Lung microvascular endothelial cell (primary cell): ENCODE measurements around the gene PLPP2. TPM values are rescaled to one million over a fixed set of nuclear protein-coding genes. Genes with fewer than 3 reads are reported as not detected.
"Not testable (repeated sequence)": the region's sequence is repeated elsewhere in the genome, so short reads cannot be mapped to it uniquely, and the experiment has no call there.

Source experiments
- DNase-seq, 2 donors: peaks; one replicate each; pipeline versions ENCODE4 v3.0.0 to v3.0.0-alpha.2; 2010; ENCODE audit warnings: low read depth in 2 of 2
- total RNA-seq: library from RNA; depleted of rRNA; stranded (reverse); fragments of >200 nt; gene quantifications from 2 replicates; pipeline ENCODE4 v1.2.1, GENCODE V29; 2014

The PLPP2 gene
- total RNA-seq, 1 donor from 2014 or later, result 36.1 TPM

- no peak for DNase-seq
These were observed 19.3 kb downstream of the PLPP2 start for GRCh38 chr19:271856-272255.

DNA sequence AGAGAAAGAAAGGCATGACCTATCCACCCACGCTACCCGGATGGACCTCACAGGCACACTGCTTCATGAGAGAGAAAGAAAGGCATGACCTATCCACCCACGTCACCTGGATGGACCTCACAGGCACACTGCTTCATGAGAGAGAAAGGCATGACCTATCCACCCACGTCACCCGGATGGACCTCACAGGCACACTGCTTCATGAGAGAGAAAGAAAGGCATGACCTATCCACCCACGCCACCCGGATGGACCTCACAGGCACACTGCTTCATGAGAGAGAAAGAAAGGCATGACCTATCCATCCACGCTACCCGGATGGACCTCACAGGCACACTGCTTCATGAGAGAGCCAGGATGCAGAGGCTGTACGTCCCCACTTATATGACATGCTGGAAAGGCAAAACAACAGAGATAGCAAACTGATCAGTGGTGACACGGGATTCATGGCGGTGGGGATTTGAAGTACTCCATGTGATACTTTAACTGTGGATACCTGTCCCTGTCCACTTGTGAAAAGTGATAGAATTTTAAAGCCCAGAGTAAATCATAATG lies 20.4 kb downstream of the PLPP2 start:
- not testable (repeated sequence) for DNase-seq

DNA sequence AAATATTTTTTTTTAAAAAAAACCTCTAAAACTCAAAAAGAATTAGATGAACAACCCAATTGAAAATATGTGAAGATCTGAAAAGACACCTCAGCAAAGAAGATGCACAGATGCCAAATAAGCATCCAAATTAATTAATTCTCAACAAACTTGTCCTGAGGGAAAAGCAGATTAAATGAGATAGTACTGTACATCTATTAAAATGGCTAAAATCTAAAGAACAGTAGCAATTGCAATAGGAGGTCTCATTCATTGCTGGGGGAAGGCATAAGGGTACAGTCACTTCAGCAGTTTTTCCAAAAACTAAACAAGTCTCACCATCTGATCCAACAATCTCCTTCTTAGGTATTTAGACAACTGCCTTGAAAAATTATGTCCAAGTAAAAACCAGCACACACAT lies 22.0 kb downstream of the PLPP2 start:
- no peak for DNase-seq

DNA sequence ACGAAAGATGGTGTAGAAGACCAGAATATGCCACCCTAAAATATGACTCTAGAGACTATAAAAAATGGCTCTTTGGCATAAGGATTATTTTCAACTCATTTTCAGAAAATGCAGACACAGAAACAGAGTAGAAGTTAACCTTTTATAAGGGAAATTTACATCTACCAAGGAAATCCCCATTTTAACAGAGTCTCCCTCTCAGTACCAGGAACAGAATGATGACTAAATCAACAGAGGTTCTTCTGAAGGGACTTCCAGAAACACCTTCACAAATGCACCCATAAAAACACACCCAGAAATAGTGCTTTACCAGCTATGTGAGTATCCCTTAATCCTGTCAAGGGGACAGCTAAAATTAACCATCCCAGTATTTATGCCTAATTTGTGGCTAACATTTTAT lies 29.1 kb downstream of the PLPP2 start:
- DNase-seq, result no peak

DNA sequence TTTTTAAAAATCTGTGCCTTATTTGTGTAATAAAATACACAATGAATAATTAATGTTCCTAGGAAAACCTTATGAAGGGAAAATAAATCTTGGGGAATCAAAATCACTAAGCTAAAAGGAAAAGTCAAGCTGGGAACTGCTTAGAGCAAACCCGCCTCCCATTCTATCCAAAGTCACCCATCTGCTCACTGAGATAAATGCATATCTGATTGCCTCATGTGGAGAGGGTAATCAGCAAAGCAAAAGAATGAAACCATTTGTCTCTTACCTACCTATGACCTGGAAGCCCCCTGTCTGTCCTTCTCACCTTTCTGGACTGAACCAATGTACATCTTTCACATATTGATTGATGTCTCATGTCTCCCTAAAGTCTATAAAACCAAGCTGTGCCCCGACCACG lies 34.4 kb downstream of the PLPP2 start:
- not testable (repeated sequence) for DNase-seq

DNA sequence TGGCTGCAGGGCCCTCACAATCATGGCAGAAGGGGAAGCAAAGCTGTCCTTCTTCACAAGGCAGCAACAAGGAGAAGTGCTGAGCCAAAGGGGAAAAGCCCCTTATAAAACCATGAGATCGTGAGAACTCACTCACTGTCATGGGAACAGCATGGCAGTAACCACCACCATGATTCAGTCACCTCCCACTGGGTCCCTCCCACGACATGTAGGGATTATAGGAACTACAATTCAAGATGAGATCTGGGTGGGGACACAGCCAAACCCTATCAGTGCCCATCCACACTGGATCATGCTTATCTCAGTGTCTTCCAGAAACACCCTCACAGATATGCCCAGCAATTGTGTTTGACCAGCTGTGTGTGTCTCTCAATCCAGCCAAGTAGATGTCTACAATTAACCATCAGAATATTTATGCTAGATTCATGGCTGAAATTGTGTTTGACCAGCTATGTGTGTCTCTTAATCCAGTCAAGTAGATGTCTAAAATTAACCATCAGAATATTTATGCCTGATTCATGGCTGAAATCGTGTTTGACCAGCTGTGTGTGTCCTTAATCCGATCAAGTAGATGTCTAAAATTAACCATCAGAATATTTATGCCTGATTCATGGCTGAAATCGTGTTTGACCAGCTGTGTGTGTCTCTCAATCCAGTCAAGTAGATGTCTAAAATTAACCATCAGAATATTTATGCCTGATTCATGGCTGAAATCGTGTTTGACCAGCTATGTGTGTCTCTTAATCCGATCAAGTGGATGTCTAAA lies 38.6 kb downstream of the PLPP2 start:
- not testable (repeated sequence) for DNase-seq

DNA sequence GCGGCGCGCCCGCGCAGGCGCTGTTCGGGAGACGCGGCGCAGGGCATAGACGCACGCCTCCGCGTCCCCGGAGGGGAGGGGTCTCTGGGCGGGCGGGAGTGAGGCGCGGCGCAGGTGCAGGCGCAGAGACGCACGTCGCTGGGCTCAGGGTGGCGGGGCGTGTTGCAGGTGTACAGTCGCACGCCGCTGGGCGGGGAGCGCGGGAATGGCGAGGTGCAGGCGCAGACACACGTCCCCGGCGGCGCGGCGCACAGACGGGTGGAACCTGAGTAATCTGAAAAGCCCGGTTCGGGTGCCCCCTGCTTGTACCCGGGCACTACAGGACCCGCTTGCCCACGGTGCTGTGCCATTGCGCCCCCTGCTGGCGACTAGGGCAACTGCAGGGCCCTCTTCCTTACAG lies 44.7 kb downstream of the PLPP2 start:
- DNase-seq, result no peak

DNA sequence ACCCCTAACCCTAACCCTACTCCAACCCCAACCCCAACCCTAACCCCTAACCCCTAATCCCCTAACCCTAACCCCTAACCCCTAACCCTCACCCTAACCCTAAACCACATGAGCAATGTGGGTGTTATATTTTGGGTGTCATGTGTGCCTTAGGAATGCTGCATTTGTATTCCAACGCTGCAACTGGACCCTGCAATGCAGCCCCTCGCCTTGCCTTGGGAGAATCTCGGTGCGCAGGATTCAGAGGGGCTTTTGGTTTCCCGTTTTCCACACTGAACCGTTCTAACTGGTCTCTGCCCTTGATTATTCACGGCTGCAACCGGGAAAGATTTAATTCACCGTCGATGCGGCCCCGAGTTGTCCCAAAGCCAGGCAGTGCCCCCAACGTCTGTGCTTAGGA lies 45.3 kb downstream of the PLPP2 start:
- DNase-seq, result peak in 1 of 2 donors; percentile 11

DNA sequence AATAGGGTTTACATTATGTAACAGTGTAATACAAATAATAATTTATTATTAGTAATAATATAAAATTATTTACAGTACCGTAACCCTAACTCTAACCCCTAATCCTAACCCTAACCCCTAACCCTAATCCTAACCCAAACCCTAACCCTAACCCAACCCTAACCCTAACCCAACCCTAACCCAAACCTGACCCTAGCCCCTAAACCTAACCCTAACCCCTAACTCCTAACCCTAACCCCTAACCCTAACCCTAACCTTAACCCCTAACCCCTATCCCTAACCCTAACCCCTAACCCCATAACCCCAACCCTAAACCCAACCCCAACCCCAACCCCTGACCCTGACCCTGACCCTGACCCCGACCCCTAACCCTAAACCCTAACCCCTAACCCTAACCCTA lies 45.7 kb downstream of the PLPP2 start:
- no peak for DNase-seq

Other genes with a start within 250 kb of the PLPP2 start
- not detected in 2 replicates for gene OR4F17, start 184.3 kb downstream of the PLPP2 start, total RNA-seq
- 6.5 and 6.9 TPM in 2 replicates for gene MIER2, start 53.4 kb upstream of the PLPP2 start, total RNA-seq
- gene C2CD4C, start 117.7 kb upstream of the PLPP2 start, total RNA-seq, result 2.0 and 7.5 TPM in 2 replicates
- 4.4 and 28.4 TPM in 2 replicates for gene SHC2, start 169.6 kb upstream of the PLPP2 start, total RNA-seq
- gene MADCAM1, start 205.1 kb upstream of the PLPP2 start, total RNA-seq, result under 0.01 TPM in 1 of 2 replicates, not detected in the other
- gene TPGS1, start 216.1 kb upstream of the PLPP2 start, total RNA-seq, result 26.4 and 29.4 TPM in 2 replicates
- gene CDC34, start 240.4 kb upstream of the PLPP2 start, total RNA-seq, result 74.3 and 89.3 TPM in 2 replicates